Tibial artery (tissue), 4 donors: ENCODE results near the gene CDR2.

Experiments
- DNase-seq, 2 donors: peaks; one replicate each; pipeline ENCODE4 v3.0.0-alpha.2; 2019
- H3K27ac ChIP-seq, 2 donors: fragments of 200-600 bp; sonication (generic) in 1 of 2; 1 replicate in 1 of 2; 2 replicates in 1 of 2; pipeline ENCODE4 v1.5.1; 2018 to 2019; ENCODE audit warnings: mild to moderate bottlenecking in 1 of 2
- H3K27me3 ChIP-seq, 2 donors: fragments of 200-600 bp; sonication (generic) in 1 of 2; one replicate each; pipeline versions ENCODE4 v1.5.1 to v1.6.0; 2016 to 2019
- H3K36me3 ChIP-seq, 3 donors: fragments of 200-600 bp; sonication (generic) in 2 of 3; one replicate each; pipeline ENCODE4 v1.5.1; 2016 to 2019; ENCODE audit warnings: mild to moderate bottlenecking in 2 of 3
- H3K4me1 ChIP-seq, 4 donors: fragments of 200-600 bp; sonication (generic) in 2 of 4; 1 replicate in 3 of 4; 2 replicates in 1 of 4; pipeline ENCODE4 v1.5.1; 2016 to 2019
- H3K4me3 ChIP-seq, 2 donors: fragments of 200-600 bp; sonication (generic) in 1 of 2; 1 replicate in 1 of 2; 2 replicates in 1 of 2; pipeline ENCODE4 v1.5.1; 2018 to 2019; ENCODE audit warnings: mild to moderate bottlenecking in 2 of 2
- H3K9me3 ChIP-seq, 3 donors: fragments of 200-600 bp; sonication (generic) in 1 of 3; one replicate each; pipeline ENCODE4 v1.5.1; 2016 to 2019
- CTCF ChIP-seq, 2 experiments: fragments of 200-600 bp in 1 of 2; fragments of 450-650 bp in 1 of 2; IDR thresholded peaks; one replicate each; pipeline ENCODE4 v1.5.1; 2017 to 2019; ENCODE audit warnings: antibody characterized with exemption in 2 of 2, mild to moderate bottlenecking in 1 of 2, moderate library complexity in 1 of 2
- intact Hi-C: fragments of 100-400 bp; cut with DNase I; formaldehyde crosslinking; loops from one replicate; pipeline ENCODE4 v1.15.0; 2023; ENCODE audit warnings: low total_unique reads

The CDR2 gene

DNA sequence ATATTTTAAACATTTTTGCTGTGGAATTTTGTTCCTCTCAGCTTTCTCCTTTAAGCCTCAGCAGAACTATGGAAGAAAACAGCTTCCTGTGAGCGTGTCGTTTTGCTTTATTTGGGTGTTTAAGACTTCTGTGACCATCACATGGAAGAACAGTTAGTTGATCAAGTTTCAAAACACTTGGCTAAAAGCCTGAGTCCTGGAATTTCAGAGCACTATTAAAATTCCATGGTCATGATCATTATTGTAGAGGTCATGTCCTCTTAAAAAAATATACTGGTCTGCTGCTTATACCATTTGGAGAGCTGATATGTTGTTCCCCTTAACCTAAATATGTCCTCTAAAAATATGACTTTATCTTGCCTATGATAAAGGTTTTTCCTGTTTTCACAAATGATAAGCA, 12.6 kb upstream of the CDR2 start:
- Histone ChIP-seq H3K4me3 (no peak overlapping the region), H3K9me3 (no peaks in the 10 kb centered on the region), H3K4me1 (peaks cover 0 to 13% (median 2%) of the 10 kb centered on the region in 4 donors), H3K36me3 (peaks cover 0 to 7% (median 0%) of the 10 kb centered on the region in 3 donors), H3K27me3 (no peaks in the 10 kb centered on the region), H3K27ac (peak overlapping the region; percentile 29 to 38)
- intact Hi-C loops, result no loop called here
- DNase-seq, result no peak
- no peak for TF ChIP-seq CTCF (IDR thresholded peaks at IDR 0.05)

GRCh38 chr16:22385196-22385595, 10.8 kb upstream of the CDR2 start:
- Histone ChIP-seq H3K4me1 (peaks cover 0 to 13% (median 2%) of the 10 kb centered on the region in 4 donors), H3K36me3 (peaks cover 0 to 7% (median 0%) of the 10 kb centered on the region in 3 donors), H3K9me3 (no peaks in the 10 kb centered on the region), H3K4me3 (no peak overlapping the region), H3K27ac (no peak overlapping the region), H3K27me3 (no peaks in the 10 kb centered on the region)
- DNase-seq, result no peak
- no peak for TF ChIP-seq CTCF (IDR thresholded peaks at IDR 0.05)
- intact Hi-C loops, result no loop called here

DNA sequence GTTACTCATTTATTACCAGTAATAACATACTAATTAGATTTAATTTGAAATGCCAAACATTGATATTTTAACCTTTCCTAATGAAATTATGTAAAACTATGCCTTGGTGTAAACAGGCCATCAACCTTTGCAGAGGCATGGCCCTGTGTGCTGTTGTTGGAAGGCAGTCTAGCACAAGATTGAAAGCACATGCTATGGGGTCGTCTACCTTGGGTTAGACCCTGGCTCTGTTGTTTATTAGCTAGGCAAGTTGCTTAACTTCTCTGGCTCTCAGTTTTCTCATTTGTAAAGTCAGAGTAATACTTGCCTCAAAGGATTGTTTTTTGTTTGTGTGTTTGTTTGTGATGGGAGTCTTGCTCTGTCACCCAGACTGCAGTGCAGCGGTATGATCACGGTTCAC, 9.4 kb upstream of the CDR2 start:
- H3K27ac ChIP-seq, result no peak overlapping the region

DNA sequence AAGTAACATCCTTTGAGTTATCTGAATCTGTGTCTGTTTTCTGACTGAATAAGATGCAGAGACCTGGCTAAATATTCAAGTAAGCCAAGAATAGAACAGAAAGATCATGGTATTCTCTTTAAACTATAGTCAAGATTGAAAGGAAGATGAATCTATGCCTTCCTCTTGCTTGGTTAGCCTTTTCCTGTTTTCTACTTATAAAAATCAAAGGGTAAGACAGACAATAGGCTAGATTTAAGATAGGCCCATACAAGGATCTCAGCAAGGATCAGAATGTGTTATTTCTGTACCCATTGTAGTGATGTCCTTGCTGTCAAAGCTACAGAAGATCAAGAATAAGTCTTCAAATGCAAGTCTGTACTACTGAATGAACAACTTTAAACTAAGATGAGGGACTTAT, 7.0 kb upstream of the CDR2 start:
- Histone ChIP-seq H3K9me3 (no peaks in the 10 kb centered on the region), H3K36me3 (peaks cover 0 to 7% (median 0%) of the 10 kb centered on the region in 3 donors), H3K27me3 (no peaks in the 10 kb centered on the region), H3K4me3 (no peak overlapping the region), H3K4me1 (peaks cover 0 to under 1% (median 0%) of the 10 kb centered on the region in 4 donors), H3K27ac (no peak overlapping the region)
- DNase-seq, result no peak
- intact Hi-C loops, result no loop called here
- TF ChIP-seq CTCF (IDR thresholded peaks at IDR 0.05), result no peak

More for the DNA sequence above, 9.4 kb upstream of the CDR2 start:
- Histone ChIP-seq H3K4me3 (no peak overlapping the region), H3K27me3 (no peaks in the 10 kb centered on the region), H3K36me3 (peaks cover 0 to 7% (median 0%) of the 10 kb centered on the region in 3 donors), H3K9me3 (no peaks in the 10 kb centered on the region), H3K4me1 (peaks cover 0 to 13% (median 2%) of the 10 kb centered on the region in 4 donors)
- TF ChIP-seq CTCF (IDR thresholded peaks at IDR 0.05), result no peak
- intact Hi-C loops, result no loop called here
- no peak for DNase-seq

- TF ChIP-seq CTCF (IDR thresholded peaks at IDR 0.05), result no peak
- Histone ChIP-seq H3K4me3 (no peak overlapping the region), H3K27me3 (no peaks in the 10 kb centered on the region), H3K36me3 (peaks cover 0 to 7% (median 0%) of the 10 kb centered on the region in 3 donors), H3K9me3 (no peaks in the 10 kb centered on the region), H3K27ac (no peak overlapping the region), H3K4me1 (no peaks in the 10 kb centered on the region)
- no peak for DNase-seq
- intact Hi-C loops, result no loop called here
Measured at GRCh38 chr16:22380529-22380928, 6.1 kb upstream of the CDR2 start.

GRCh38 chr16:22379656-22380055, 5.2 kb upstream of the CDR2 start:
- intact Hi-C loops, result loop anchor here (10.0 kb wide), 2 partner anchors 65 to 185 kb away; no protein-coding TSS in a partner anchor

More at GRCh38 chr16:22379656-22380055, 5.2 kb upstream of the CDR2 start:
- Histone ChIP-seq H3K27ac (no peak overlapping the region), H3K27me3 (no peaks in the 10 kb centered on the region), H3K4me1 (peaks cover 0 to 8% (median 6%) of the 10 kb centered on the region in 4 donors), H3K36me3 (peaks cover 0 to 6% (median 0%) of the 10 kb centered on the region in 3 donors), H3K9me3 (no peaks in the 10 kb centered on the region), H3K4me3 (no peak overlapping the region)
- TF ChIP-seq CTCF (IDR thresholded peaks at IDR 0.05), result no peak
- no peak for DNase-seq
